Liver (tissue), 3 donors: ENCODE measurements around the gene KDM4C.

Source experiments
- EGR1 ChIP-seq, 2 donors: IDR thresholded peaks; 2 replicates each; pipeline ENCODE4 v1.6.1; 2016 to 2018; ENCODE audit warnings: antibody characterized with exemption in 2 of 2, low read depth in 2 of 2
- RAD21 ChIP-seq, 2 donors: IDR thresholded peaks; 2 replicates each; pipeline ENCODE4 v1.6.1; 2016; ENCODE audit warnings: antibody characterized with exemption in 2 of 2, mild to moderate bottlenecking in 2 of 2
- SP1 ChIP-seq: IDR thresholded peaks from 2 replicates; pipeline ENCODE4 v1.6.1; 2018; ENCODE audit warnings: antibody characterized with exemption, mild to moderate bottlenecking
- TAF1 ChIP-seq: conservative IDR thresholded peaks from 2 replicates; pipeline ENCODE4 v1.6.1; 2016; ENCODE audit warnings: antibody characterized with exemption, mild to moderate bottlenecking
- TF ChIP-seq, protein P1 (sequence below): fragments of 150-350 bp; IDR thresholded peaks from 2 replicates; pipeline ENCODE4 v1.5.1; 2017; ENCODE audit warnings: improper control_type of control experiment, low read depth, low read length; ENCODE audit not compliant: missing input control
- TF ChIP-seq, protein P2 (sequence below): IDR thresholded peaks from 2 replicates; pipeline ENCODE4 v1.6.1; 2016; ENCODE audit warnings: antibody characterized with exemption
- TF ChIP-seq, protein P3 (sequence below): IDR thresholded peaks from 2 replicates; pipeline ENCODE4 v1.6.1; 2016; ENCODE audit warnings: antibody characterized with exemption
- TF ChIP-seq, protein P4 (sequence below): IDR thresholded peaks from 2 replicates; pipeline ENCODE4 v1.6.1; 2016; ENCODE audit warnings: antibody characterized with exemption
- donor health status: healthy.
- donor health status: healthy.

DNA sequence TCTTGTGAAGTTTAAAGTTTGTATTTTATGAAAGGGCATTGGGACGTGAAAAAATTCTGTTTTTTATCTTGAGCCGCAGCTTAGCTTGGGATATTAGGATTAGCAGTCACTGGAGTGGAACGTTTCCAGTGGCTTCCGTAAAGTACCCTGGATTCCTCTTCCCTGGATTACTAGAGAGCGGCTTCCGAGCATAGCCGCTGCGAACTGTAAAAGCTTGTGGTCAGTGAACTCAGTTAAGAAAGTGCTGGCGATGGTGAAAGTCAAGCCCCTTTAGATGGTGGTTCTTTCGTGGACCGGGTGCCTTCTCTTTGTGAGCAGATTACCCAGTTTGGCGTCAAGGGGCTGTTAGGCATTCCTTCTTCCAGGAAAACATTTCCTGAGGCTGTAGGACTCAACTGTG lies 168.1 kb downstream of the KDM4C start:
- TF ChIP-seq, protein P1, sequence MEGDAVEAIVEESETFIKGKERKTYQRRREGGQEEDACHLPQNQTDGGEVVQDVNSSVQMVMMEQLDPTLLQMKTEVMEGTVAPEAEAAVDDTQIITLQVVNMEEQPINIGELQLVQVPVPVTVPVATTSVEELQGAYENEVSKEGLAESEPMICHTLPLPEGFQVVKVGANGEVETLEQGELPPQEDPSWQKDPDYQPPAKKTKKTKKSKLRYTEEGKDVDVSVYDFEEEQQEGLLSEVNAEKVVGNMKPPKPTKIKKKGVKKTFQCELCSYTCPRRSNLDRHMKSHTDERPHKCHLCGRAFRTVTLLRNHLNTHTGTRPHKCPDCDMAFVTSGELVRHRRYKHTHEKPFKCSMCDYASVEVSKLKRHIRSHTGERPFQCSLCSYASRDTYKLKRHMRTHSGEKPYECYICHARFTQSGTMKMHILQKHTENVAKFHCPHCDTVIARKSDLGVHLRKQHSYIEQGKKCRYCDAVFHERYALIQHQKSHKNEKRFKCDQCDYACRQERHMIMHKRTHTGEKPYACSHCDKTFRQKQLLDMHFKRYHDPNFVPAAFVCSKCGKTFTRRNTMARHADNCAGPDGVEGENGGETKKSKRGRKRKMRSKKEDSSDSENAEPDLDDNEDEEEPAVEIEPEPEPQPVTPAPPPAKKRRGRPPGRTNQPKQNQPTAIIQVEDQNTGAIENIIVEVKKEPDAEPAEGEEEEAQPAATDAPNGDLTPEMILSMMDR, result no peak
- TF ChIP-seq SP1 (no peak), EGR1 (IDR thresholded peaks at IDR 0.05; ENCODE audit: low read depth in 2 of 2) (no peak), RAD21 (IDR thresholded peaks at IDR 0.05) (no peak), TAF1 (no peak)
- TF ChIP-seq, protein P2, sequence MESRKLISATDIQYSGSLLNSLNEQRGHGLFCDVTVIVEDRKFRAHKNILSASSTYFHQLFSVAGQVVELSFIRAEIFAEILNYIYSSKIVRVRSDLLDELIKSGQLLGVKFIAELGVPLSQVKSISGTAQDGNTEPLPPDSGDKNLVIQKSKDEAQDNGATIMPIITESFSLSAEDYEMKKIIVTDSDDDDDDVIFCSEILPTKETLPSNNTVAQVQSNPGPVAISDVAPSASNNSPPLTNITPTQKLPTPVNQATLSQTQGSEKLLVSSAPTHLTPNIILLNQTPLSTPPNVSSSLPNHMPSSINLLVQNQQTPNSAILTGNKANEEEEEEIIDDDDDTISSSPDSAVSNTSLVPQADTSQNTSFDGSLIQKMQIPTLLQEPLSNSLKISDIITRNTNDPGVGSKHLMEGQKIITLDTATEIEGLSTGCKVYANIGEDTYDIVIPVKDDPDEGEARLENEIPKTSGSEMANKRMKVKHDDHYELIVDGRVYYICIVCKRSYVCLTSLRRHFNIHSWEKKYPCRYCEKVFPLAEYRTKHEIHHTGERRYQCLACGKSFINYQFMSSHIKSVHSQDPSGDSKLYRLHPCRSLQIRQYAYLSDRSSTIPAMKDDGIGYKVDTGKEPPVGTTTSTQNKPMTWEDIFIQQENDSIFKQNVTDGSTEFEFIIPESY, result no peak
- TF ChIP-seq, protein P3, sequence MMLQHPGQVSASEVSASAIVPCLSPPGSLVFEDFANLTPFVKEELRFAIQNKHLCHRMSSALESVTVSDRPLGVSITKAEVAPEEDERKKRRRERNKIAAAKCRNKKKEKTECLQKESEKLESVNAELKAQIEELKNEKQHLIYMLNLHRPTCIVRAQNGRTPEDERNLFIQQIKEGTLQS, result no peak
- TF ChIP-seq, protein P4, sequence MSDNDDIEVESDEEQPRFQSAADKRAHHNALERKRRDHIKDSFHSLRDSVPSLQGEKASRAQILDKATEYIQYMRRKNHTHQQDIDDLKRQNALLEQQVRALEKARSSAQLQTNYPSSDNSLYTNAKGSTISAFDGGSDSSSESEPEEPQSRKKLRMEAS, result no peak
